Measurements from ENCODE around the gene ARL6IP4.
"Not testable (repeated sequence)": the region's sequence is repeated elsewhere in the genome, so short reads cannot be mapped to it uniquely, and the experiment has no call there.

Gene ARL6IP4

DNA sequence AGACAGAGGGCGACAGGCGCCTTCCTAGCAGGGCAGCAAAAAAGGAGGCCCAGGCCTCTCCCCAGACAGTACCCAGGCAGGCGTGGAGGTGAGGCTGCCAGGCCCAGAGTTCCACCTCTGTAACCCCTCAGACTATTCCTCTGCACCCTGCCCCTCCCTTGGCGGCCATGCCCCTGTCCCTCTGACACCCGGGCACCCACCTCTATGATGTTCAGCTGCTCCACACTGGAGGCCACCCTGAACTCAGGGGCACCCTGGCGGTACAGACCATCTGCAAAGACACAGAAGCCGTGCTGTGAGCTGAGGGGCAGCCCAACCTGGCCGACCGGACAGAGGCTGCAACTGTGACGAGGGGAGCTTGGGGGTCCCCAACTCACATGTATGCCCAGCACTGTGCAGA, 20.1 kb downstream of the ARL6IP4 start:
- H3K36me3 ChIP-seq (ENCODE audit: insufficient read depth, low read length), result no peaks in the 10 kb centered on the region
- no peaks in the 10 kb centered on the region for H3K79me2 ChIP-seq (ENCODE audit: control insufficient read depth, insufficient read depth, low read length, unreplicated experiment)
- no peak overlapping the region for H3K27ac ChIP-seq (ENCODE audit: low read depth, low read length)
- no peak overlapping the region for H3K4me3 ChIP-seq (ENCODE audit: low read depth, low read length)
- no peak overlapping the region for H2AFZ ChIP-seq (ENCODE audit: low read length, unreplicated experiment)
- peaks cover 4% of the 10 kb centered on the region for H3K4me1 ChIP-seq (ENCODE audit: control insufficient read depth, insufficient read depth, low read length, unreplicated experiment)
- H3K27me3 ChIP-seq (ENCODE audit: insufficient read depth, low read length), result no peaks in the 10 kb centered on the region

DNA sequence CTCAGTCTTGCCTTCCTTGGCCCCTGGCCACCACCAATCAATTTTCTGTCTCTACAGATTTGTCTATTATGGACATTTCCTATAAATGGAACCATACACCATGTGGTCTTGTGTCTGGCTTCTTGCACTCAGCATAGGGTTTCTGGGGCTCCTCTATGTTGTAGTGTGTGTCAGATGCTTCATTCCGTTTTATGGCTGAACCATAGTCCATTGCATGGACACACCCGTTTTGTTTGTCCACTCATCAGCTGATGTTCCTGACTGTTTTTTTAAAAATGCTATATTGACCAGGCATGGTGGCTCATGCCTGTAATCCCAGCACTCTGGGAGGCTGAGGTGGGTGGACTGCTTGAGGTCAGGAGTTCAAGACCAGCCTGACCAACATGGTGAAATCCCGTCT, 21.0 kb downstream of the ARL6IP4 start:
- H3K4me3 ChIP-seq (ENCODE audit: low read depth, low read length), result no peak overlapping the region
- no peak overlapping the region for H2AFZ ChIP-seq (ENCODE audit: low read length, unreplicated experiment)
- no peaks in the 10 kb centered on the region for H3K79me2 ChIP-seq (ENCODE audit: control insufficient read depth, insufficient read depth, low read length, unreplicated experiment)
- no peak overlapping the region for H3K27ac ChIP-seq (ENCODE audit: low read depth, low read length)
- no peaks in the 10 kb centered on the region for H3K36me3 ChIP-seq (ENCODE audit: insufficient read depth, low read length)
- H3K4me1 ChIP-seq (ENCODE audit: control insufficient read depth, insufficient read depth, low read length, unreplicated experiment), result peaks cover 4% of the 10 kb centered on the region
- H3K27me3 ChIP-seq (ENCODE audit: insufficient read depth, low read length), result no peaks in the 10 kb centered on the region

DNA sequence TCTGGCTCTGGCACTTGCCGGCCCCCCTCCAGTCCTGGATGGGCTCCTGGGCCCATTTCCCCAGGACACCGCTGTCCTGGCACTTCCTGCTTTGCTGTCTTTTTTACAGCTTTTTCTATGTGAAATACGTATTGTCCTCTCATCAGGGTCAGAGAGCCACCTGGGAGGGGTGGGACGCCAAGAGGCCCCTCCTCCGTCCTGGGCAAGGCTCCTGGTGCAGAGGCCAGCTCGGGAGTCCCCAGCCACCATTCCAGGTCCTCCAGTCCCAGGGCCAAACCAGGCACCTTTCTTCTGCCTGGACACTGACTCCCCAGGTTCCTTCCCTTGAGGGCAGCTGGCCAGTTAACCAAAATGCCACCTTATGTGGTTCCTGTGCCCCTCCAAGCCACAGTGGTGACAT, 22.8 kb downstream of the ARL6IP4 start:
- H3K79me2 ChIP-seq (ENCODE audit: control insufficient read depth, insufficient read depth, low read length, unreplicated experiment), result no peaks in the 10 kb centered on the region
- H3K27ac ChIP-seq (ENCODE audit: low read depth, low read length), result no peak overlapping the region
- no peaks in the 10 kb centered on the region for H3K4me1 ChIP-seq (ENCODE audit: control insufficient read depth, insufficient read depth, low read length, unreplicated experiment)
- H3K36me3 ChIP-seq (ENCODE audit: insufficient read depth, low read length), result no peaks in the 10 kb centered on the region
- H3K4me3 ChIP-seq (ENCODE audit: low read depth, low read length), result no peak overlapping the region
- no peak overlapping the region for H2AFZ ChIP-seq (ENCODE audit: low read length, unreplicated experiment)
- H3K27me3 ChIP-seq (ENCODE audit: insufficient read depth, low read length), result no peaks in the 10 kb centered on the region

DNA sequence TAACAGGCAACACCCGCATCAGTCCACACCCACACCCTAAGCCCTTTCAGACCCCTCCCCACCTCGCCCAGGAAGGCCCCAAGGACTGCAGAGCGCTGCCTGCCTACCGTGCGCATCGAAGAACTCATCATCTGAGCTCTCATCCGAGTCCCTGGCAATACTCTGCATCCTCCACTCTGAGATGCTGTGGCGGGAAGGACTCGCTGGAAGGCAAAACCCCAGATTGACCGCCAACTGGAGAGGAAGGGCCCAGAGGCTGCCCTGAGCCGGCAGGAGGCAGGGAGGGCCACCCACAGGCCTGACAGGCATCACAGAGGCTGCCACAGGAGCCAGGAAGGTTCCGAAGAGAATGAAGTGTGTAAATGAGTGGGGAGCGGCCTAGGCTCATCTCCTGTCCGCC, 23.8 kb downstream of the ARL6IP4 start:
- H3K27me3 ChIP-seq (ENCODE audit: insufficient read depth, low read length), result no peaks in the 10 kb centered on the region
- no peaks in the 10 kb centered on the region for H3K79me2 ChIP-seq (ENCODE audit: control insufficient read depth, insufficient read depth, low read length, unreplicated experiment)
- no peaks in the 10 kb centered on the region for H3K36me3 ChIP-seq (ENCODE audit: insufficient read depth, low read length)
- H2AFZ ChIP-seq (ENCODE audit: low read length, unreplicated experiment), result no peak overlapping the region
- no peak overlapping the region for H3K4me3 ChIP-seq (ENCODE audit: low read depth, low read length)
- H3K4me1 ChIP-seq (ENCODE audit: control insufficient read depth, insufficient read depth, low read length, unreplicated experiment), result no peaks in the 10 kb centered on the region
- H3K27ac ChIP-seq (ENCODE audit: low read depth, low read length), result no peak overlapping the region

DNA sequence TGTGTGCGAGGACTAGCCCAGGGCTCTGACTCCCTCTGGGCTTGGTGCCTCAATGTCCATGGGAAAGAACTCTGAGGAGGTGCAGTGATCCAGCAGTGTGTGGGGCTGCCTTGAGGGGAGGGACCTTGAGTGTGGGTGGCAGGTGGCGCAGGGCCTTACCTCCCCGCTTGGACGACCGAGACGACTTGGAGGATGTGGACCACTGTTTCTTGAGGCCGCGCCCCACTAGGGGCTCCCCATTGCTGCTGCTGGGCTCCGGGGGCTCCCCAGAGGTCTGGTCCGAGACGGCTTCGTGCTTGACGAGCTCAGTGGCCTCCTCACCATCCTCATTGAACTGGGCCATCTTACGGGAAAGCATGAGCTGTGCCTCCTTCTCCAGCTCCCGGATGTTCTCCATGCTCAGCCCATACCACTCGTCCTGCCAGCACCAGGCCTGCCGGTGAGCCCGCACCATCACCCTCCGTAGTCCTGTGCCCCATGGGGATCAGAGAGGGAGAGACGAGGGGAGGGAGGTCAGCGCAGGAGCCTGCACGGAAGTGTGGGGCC, 24.7 kb downstream of the ARL6IP4 start:
- no peaks in the 10 kb centered on the region for H3K27me3 ChIP-seq (ENCODE audit: insufficient read depth, low read length)
- no peaks in the 10 kb centered on the region for H3K4me1 ChIP-seq (ENCODE audit: control insufficient read depth, insufficient read depth, low read length, unreplicated experiment)
- H2AFZ ChIP-seq (ENCODE audit: low read length, unreplicated experiment), result no peak overlapping the region
- H3K36me3 ChIP-seq (ENCODE audit: insufficient read depth, low read length), result no peaks in the 10 kb centered on the region
- H3K79me2 ChIP-seq (ENCODE audit: control insufficient read depth, insufficient read depth, low read length, unreplicated experiment), result no peaks in the 10 kb centered on the region
- no peak overlapping the region for H3K27ac ChIP-seq (ENCODE audit: low read depth, low read length)
- no peak overlapping the region for H3K4me3 ChIP-seq (ENCODE audit: low read depth, low read length)

DNA sequence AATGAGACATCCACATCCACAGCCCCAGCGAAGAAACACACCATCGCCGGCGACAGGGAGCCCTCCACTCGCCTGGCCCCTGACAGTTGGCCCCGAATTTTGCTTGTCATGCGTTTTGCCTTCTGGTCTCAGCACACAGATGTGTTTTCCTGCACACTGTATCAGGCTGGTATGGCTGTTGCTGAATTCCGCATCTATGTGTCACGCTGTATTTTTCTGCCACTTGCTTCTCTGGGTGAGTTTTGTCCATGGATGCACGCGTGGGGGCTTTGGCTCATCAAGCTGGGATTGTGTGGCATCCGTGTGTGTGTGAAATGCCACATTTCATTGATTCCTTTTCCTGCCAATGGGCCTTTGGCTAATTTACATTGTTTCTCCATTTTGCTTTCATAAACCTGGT, 26.5 kb downstream of the ARL6IP4 start:
- no peaks in the 10 kb centered on the region for H3K36me3 ChIP-seq (ENCODE audit: insufficient read depth, low read length)
- no peak overlapping the region for H3K27ac ChIP-seq (ENCODE audit: low read depth, low read length)

DNA sequence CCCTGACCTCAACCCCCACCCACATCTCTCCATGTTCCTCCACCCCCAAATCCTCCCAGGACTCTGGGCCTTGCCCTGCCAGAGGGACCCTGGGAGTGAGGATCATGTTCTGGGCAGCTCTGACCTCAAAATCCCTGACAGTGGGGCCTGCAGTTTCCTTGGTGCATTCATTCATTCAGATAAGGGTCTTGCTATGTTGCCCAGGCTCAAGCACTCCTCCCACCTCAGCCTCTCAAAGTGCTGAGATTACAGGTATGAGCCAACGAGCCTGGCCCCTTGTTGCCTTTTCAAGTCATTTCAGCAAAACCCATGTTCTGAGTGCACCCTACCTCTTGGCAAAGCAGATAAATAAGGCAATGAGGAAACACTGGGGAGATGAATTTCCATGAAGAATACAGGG, 29.6 kb downstream of the ARL6IP4 start:
- no peaks in the 10 kb centered on the region for H3K79me2 ChIP-seq (ENCODE audit: control insufficient read depth, insufficient read depth, low read length, unreplicated experiment)
- H2AFZ ChIP-seq (ENCODE audit: low read length, unreplicated experiment), result no peak overlapping the region
- H3K4me3 ChIP-seq (ENCODE audit: low read depth, low read length), result no peak overlapping the region
- no peaks in the 10 kb centered on the region for H3K4me1 ChIP-seq (ENCODE audit: control insufficient read depth, insufficient read depth, low read length, unreplicated experiment)
- no peak overlapping the region for H3K27ac ChIP-seq (ENCODE audit: low read depth, low read length)
- H3K27me3 ChIP-seq (ENCODE audit: insufficient read depth, low read length), result no peaks in the 10 kb centered on the region
- no peaks in the 10 kb centered on the region for H3K36me3 ChIP-seq (ENCODE audit: insufficient read depth, low read length)

More for the DNA sequence above, 26.5 kb downstream of the ARL6IP4 start:
- H3K27me3 ChIP-seq (ENCODE audit: insufficient read depth, low read length), result no peaks in the 10 kb centered on the region
- no peaks in the 10 kb centered on the region for H3K79me2 ChIP-seq (ENCODE audit: control insufficient read depth, insufficient read depth, low read length, unreplicated experiment)
- H2AFZ ChIP-seq (ENCODE audit: low read length, unreplicated experiment), result no peak overlapping the region
- no peaks in the 10 kb centered on the region for H3K4me1 ChIP-seq (ENCODE audit: control insufficient read depth, insufficient read depth, low read length, unreplicated experiment)
- H3K4me3 ChIP-seq (ENCODE audit: low read depth, low read length), result no peak overlapping the region

DNA sequence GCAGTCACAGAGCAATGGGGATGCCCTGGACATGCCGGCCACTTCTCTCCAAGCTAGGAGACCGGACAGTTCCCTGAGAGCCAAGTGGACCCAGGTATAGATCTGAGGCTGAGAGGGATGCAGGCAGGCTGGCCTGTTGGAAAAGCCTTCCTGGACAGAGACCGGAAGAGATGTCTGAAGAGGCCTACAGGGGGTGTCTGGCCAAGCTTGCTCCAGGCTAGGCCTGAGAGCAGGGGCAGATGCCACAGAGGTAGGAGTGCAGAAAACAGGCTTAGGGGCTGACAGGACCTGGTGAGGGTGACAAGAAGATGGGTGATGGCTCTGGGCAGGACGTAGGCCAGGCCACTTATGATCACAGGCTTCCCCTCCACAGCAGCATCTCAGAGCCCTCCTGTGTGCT, 30.2 kb downstream of the ARL6IP4 start:
- Histone ChIP-seq H3K79me2 (ENCODE audit: control insufficient read depth, insufficient read depth, low read length, unreplicated experiment) (no peaks in the 10 kb centered on the region), H3K27ac (ENCODE audit: low read depth, low read length) (no peak overlapping the region), H3K4me1 (ENCODE audit: control insufficient read depth, insufficient read depth, low read length, unreplicated experiment) (no peaks in the 10 kb centered on the region), H3K27me3 (ENCODE audit: insufficient read depth, low read length) (no peaks in the 10 kb centered on the region), H2AFZ (ENCODE audit: low read length, unreplicated experiment) (no peak overlapping the region), H3K36me3 (ENCODE audit: insufficient read depth, low read length) (no peaks in the 10 kb centered on the region), H3K4me3 (ENCODE audit: low read depth, low read length) (no peak overlapping the region)

DNA sequence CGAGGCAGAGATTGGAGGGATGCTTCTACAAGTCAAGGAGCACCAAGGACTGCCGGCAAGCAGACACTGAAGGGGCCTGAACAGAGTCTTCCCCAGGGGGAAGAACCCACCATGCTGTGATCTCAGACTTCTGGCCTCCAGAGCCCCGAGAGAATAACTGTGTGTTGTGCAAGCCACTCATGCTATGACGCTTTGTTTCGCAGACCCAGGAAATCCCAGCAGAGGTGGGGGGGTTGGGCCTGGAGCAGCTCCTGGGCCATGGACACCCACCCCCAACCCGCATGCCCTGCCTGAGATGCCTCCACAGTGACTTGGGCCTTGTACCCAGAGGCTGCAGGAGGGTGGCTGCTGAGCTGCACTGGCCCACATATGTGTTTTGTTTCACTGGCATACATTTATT, 31.2 kb downstream of the ARL6IP4 start:
- no peak overlapping the region for H3K27ac ChIP-seq (ENCODE audit: low read depth, low read length)
- no peaks in the 10 kb centered on the region for H3K4me1 ChIP-seq (ENCODE audit: control insufficient read depth, insufficient read depth, low read length, unreplicated experiment)
- H3K79me2 ChIP-seq (ENCODE audit: control insufficient read depth, insufficient read depth, low read length, unreplicated experiment), result no peaks in the 10 kb centered on the region
- H3K4me3 ChIP-seq (ENCODE audit: low read depth, low read length), result no peak overlapping the region
- H2AFZ ChIP-seq (ENCODE audit: low read length, unreplicated experiment), result no peak overlapping the region
- H3K36me3 ChIP-seq (ENCODE audit: insufficient read depth, low read length), result no peaks in the 10 kb centered on the region
- H3K27me3 ChIP-seq (ENCODE audit: insufficient read depth, low read length), result no peaks in the 10 kb centered on the region

DNA sequence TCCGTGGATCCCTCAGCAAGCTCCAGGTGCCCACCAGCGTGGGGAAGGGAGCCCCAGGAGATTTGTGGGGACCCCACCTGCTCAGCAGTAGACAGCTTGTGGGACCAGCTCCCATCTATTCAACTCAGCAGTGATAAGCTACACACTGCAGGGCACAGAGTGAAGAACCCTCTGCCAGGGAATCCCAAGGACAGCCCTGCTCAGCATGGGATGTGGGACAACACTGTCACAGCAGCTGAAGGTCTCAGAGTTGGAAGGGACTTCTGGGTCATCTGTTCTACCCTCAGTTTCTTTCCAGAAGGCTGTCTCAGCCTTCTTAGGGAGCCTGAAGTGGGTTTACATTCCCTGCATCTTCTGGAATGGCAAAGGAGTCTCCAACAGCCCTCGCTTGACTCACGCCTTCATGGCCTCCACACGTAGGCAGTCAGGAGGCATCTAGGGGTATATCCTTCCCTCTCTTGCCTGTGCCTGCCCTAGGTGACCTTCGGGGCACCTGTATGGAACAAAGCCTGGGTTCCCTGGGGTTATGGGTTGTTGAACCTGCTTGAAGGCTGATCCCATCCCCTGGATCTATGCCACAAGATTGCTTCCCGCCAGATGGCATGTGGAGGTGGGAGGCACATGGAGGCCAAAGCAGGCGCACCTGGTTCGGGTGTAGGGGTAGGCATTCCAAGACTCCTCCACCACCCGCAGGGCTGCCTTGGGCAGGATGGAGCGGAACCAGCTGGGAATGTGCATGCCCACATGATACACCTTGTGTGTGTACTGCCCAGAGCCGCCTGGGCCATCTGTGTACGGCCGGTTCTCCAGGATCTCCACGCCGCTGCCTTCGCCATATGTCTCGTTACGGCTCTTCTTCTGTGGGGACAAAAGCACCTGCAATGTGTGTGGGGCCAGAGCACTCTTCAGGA, 33.0 kb downstream of the ARL6IP4 start:
- no peaks in the 10 kb centered on the region for H3K36me3 ChIP-seq (ENCODE audit: insufficient read depth, low read length)
- no peak overlapping the region for H3K4me3 ChIP-seq (ENCODE audit: low read depth, low read length)
- no peaks in the 10 kb centered on the region for H3K4me1 ChIP-seq (ENCODE audit: control insufficient read depth, insufficient read depth, low read length, unreplicated experiment)

DNA sequence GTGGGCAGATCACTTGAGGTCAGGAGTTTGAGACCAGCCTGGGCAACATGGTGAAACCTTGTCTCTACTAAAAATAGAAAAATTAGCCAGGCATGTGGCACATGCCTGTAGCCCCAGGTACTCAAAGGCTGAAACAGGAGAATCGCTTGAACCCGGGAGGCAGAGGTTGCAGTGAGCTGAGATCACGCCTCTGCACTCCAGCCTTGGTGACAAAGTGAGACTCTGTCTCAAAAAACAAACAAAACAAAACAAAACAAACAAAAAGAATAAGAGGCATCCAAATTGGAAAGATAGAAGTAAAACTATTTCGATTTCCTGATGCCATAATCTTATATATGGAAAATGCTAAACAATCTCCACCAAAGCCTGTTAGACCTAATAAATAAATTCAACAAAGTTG, 34.0 kb downstream of the ARL6IP4 start:
- not testable (repeated sequence) for H3K27me3 ChIP-seq (ENCODE audit: insufficient read depth, low read length); H3K4me1 ChIP-seq (ENCODE audit: control insufficient read depth, insufficient read depth, low read length, unreplicated experiment); H3K79me2 ChIP-seq (ENCODE audit: control insufficient read depth, insufficient read depth, low read length, unreplicated experiment); H2AFZ ChIP-seq (ENCODE audit: low read length, unreplicated experiment); H3K27ac ChIP-seq (ENCODE audit: low read depth, low read length); H3K4me3 ChIP-seq (ENCODE audit: low read depth, low read length); H3K36me3 ChIP-seq (ENCODE audit: insufficient read depth, low read length)

More for the DNA sequence above, 33.0 kb downstream of the ARL6IP4 start:
- no peak overlapping the region for H3K27ac ChIP-seq (ENCODE audit: low read depth, low read length)
- H3K79me2 ChIP-seq (ENCODE audit: control insufficient read depth, insufficient read depth, low read length, unreplicated experiment), result no peaks in the 10 kb centered on the region
- no peaks in the 10 kb centered on the region for H3K27me3 ChIP-seq (ENCODE audit: insufficient read depth, low read length)
- no peak overlapping the region for H2AFZ ChIP-seq (ENCODE audit: low read length, unreplicated experiment)
